ENCODE data around the gene GORAB.

GORAB gene

DNA sequence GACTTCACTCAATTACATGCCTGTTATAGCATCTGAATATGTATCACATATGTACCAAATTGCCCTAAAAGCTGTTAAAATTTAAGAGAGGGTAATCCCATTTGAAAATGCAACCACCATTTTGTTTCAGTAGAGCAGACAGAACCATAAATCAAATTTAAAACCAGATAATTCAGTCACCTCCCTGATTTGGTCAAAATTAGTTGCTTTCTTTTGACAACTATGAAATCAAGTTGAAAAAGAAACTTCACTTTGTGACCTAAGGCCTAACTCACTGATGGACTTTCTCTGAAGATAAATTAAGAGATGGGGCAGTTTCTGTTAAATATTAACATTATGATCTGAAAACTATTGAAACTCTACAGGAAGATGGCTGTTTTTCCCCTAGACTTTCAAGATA is 6.7 kb downstream of the GORAB start:
- no peak for DNase-seq (ENCODE audit: low spot score)

DNA sequence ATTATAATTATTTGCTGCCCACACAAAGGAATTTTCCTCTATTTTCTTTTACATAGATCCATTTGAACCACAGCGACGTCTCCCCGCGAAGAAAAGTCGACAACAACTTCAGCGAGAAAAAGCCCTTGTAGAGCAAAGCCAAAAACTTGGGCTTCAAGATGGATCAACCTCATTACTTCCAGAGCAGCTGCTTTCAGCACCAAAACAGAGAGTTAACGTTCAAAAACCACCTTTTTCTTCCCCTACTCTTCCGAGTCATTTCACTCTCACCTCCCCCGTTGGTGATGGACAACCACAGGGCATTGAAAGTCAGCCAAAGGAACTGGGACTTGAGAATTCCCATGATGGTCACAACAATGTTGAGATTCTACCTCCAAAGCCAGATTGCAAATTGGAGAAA is 7.2 kb downstream of the GORAB start:
- DNase-seq (ENCODE audit: low spot score): no peak

DNA sequence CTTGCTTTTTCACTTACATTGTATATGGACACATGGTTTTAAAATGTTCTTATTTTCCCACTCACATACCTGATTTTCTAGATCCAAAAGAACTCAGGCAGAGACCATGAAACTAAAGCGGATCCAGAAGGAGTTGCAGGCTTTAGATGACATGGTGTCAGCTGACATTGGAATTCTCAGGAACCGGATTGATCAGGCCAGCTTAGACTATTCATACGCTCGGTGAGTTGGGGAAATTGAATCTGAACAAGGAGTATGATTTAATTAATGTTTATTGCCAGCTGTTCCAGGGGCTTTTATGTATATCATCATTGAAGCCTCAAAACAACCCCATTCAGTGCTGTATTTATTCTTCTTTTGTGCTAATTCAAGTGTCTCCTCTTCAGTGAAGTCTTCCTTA is 12.7 kb downstream of the GORAB start:
- DNase-seq (ENCODE audit: low spot score): no peak

DNA sequence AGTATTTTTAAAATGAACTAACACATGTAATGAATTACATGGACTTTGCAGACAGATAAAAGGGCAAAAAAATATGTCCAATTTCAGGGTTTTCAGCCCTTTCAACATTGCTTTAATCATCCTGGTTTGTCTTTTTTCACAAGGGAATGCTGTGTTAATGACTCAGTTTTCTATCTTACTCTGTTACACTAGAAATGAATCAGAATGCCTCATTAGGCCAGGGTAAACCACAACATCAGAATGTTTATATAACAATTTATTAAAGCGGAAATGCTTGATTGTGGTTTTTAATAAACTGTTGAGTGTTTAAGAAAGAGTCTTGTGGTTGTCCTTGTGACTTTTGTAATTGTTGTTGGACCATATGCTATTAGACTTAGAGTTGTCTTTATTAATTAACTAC is 13.5 kb downstream of the GORAB start:
- peak; percentile 31 for DNase-seq (ENCODE audit: low spot score)

DNA sequence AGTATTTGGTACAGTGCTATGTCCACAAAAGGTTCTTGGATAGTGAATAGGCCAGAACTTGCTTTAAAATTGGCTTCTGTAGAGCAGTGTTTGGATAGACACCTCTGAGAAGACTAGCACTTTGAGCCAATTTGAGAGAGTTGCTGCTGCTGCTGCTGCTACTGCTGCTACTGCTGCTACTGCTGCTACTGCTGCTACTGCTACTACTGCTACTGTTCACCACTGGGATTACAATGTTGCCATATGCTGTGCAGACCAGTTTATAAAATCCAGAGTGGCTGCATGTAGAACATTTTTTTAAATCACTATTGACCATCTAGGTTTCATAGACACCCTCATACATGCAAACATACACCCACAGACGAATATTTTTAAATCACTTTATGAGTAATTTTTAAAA is 15.3 kb downstream of the GORAB start:
- no peak for DNase-seq (ENCODE audit: low spot score)

DNA sequence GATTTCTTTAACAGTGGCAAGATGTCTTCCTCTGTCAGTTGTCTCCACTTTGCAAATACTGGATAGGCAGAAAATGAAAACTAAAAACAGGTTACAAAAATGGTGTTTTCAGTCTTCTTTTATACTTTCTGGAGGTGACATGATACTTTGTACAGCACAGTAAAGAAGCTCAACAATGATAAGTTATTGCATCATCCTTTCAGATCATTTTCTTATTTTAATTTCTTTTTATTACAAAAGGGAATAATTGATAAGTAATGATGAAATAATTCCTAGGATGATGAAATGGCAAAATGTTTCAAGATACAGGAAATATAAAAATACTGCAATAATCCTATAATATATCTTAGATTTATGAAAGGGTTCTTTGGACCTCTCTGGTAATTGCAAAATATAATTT is 16.5 kb downstream of the GORAB start:
- no peak for DNase-seq (ENCODE audit: low spot score)

DNA sequence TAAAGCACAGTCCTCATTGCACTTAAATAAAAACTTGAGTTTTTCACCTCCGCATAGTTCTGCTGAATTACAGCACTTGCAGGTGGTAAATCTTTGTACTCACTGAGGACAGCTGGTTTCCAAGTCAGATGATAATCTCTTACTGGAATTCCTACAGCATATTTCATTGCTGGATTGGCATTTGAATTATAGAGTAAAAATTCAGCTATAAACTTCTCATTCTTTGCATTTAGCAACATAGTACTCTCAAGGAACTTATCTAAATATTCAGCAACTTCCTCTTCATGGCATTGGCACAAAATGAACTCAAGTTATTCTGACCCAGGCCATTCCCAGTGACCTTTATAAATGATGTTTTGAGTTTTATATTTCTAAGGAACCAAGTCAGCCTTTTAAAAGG is 23.4 kb downstream of the GORAB start:
- DNase-seq (ENCODE audit: low spot score): no peak

DNA sequence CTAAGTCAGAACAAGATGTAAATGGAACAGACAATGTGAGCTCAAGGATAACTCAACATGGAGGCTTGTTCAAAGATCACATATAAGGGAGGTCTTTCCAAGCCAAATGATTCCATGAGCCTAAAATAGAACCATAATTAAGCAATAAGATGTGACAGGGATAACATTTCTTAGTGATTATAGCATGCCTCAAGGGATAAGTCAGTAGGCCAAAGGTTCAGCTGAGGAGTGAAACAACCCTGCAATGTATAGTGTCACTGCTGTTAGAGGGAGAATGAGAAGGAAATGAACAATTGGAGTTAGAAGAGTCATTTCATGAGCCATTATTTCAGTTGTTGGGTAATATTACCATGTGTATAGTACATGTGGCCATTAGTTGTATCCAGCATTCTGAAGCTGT is 25.0 kb downstream of the GORAB start:
- DNase-seq (ENCODE audit: low spot score): no peak

DNA sequence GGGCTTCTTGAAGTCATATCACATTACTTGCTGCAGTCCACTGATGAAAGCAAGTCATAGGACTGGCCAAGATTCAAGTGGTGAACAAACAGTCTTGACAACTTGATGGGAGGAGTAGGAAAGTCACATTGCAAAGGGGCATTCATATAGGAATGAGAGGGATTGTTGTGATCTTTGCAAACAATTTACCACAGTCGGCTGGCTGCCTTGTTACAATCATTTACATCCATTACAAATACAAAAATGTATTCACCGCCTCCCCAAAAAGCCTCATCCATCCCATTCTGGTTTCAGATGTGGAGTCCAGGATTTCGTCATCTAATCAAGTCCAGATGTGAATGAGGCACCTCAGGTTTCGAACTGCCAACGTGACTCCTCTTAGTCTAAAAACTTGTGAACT is 26.8 kb downstream of the GORAB start:
- DNase-seq (ENCODE audit: low spot score): no peak

DNA sequence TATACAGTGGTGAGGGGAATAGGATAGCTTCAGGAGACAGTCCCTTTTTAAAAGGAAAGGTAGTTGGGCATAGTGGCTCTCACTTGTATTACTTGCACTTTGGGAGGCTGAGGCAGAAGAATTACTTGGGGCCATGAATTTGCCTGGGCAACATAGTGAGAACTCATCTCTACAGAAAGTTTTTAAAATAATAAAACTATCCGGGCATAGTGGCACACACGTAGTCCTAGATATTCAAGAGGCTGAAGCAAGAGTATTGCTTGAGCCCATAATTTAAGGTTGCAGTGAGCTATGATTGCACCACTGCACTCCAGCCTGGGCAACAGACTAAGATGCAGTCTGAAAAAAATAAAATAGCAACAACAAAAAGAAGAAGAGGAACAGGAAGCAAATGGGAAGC is 27.2 kb downstream of the GORAB start:
- DNase-seq (ENCODE audit: low spot score): no peak

DNA sequence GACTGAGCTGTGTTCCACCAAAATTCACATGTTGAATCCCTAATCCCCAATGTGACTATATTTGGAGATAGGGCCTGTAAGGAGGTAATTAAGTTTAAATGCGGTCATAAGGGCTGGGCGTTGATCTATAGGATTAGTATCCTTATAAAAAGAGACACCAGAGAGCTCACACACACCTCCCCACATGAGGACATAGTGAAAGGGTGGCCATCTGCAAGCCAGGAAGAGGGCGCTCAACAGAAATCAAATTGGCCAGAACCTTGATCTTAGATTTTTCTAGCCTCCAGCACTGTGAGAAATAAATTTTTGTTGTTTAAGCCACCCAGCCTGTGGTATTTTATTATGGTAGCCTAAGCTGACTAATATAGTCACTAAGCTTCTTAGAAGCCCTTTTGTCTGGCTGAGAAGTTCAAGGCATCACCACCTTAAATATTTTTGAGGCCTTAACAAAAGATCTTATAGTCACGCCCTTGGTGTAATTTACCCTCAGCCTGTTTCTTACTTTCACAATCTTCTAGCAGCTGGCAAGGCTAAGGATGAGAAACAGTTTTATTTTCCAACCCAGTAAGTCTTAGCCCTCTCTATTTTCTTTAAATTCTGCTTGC is 28.8 kb downstream of the GORAB start:
- no peak for DNase-seq (ENCODE audit: low spot score)

DNA sequence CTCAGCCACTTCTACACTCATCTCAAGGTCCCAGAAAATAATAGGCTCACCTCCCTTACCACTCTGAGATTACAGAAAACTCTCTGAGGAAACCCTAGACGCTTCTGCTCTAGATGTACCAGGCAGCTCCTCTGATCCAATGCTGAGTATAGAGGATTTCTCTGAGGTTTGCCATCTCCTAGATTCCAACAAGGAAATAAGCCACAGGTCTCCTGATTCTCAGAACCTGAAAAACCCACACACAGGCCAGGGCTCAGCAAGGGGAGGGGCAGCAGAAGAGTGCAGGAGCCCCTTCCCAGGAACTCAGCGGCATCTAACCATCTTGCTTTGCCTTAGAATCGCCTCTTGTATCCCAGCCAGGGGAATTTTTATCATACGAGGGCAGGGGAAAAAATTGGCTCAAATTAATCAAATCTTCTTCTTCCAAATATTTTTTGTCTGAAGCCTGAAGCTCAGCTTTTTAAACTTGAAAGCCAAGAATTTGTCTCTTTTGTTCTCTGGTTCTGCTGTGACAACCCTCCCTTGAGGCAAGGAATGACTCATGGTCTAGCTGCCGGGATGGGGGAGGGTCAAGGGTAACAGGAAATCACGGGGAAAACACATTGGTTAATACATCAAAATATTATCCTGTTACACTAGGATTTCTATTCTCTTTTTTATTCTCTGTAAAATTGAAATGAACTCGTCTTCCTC is 30.8 kb downstream of the GORAB start:
- peak; percentile 66 for DNase-seq (ENCODE audit: low spot score)

DNA sequence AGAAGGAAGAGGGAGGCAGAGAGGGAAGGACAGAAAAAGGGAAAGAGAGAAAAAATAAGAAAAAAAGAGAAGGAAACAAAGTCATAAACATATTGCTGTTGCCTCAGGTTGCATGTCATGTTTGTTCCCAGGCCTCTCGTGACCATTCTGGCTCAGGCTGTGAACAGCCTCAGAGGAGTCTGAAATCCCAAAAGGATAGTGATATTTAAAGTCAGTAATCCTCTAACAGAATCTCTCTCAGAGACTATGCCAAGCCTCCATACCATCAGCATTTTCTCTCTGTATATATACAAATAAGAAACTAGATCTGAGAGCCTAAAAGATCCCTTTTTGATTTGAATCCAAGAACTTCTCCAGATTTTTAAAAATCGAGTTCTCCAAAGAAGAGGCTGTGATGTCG is 35.2 kb downstream of the GORAB start:
- no peak for DNase-seq (ENCODE audit: low spot score)

DNA sequence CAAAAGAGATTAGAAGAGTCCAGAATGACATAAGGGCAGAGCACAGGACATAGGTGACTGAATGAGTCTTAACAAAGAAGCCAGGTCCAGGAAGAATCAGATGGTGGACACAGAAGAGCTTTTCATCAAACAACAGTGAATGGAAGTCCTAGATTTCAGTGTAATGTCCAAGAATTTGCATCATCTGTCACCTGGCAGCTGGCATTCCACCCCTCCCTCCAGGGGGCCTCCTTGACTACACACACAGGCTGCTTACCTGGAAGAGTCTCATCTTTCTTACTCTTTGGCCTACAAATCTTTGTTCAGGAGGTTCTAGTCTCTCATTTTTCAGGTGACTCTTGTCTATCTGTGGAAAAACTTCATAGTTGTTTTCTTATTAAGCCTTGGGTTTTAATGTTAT is 36.2 kb downstream of the GORAB start:
- no peak for DNase-seq (ENCODE audit: low spot score)

DNA sequence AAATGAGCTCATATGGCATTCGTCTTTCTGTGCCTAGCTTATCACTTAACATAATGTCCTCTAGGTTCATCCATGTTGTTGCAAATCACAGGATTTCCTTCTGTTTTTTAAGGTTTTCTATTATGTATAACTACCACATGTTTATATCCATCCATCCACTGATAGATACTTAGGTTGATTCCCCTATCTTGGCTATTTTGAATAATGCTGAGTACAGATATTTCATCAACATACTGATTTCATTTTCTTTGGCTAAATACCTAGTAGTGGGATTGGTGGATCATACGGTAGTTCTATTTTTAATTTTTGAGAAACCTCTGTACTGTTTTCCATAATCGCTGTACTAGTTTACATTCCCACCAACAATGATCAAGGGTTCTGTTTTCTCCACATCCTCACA is 45.0 kb downstream of the GORAB start:
- no peak for DNase-seq (ENCODE audit: low spot score)

DNA sequence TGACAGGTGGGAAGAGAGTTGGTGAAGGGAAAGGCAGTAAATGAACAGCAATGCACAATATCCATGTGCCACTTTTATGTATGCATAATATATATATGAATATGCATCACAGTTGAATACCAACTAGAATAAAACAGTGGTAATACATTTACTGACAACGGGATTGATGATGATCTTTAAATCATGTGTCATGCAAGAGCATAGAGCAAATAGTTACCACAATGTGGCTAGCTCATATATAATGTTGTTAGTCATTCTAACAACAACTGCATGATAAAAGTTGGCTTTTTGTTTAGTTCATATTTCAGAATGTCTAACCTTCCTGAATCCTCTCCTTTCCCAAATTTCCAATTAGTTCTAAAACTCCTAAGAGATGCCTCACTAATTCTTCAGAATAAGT is 46.4 kb downstream of the GORAB start:
- no peak for DNase-seq (ENCODE audit: low spot score)

DNA sequence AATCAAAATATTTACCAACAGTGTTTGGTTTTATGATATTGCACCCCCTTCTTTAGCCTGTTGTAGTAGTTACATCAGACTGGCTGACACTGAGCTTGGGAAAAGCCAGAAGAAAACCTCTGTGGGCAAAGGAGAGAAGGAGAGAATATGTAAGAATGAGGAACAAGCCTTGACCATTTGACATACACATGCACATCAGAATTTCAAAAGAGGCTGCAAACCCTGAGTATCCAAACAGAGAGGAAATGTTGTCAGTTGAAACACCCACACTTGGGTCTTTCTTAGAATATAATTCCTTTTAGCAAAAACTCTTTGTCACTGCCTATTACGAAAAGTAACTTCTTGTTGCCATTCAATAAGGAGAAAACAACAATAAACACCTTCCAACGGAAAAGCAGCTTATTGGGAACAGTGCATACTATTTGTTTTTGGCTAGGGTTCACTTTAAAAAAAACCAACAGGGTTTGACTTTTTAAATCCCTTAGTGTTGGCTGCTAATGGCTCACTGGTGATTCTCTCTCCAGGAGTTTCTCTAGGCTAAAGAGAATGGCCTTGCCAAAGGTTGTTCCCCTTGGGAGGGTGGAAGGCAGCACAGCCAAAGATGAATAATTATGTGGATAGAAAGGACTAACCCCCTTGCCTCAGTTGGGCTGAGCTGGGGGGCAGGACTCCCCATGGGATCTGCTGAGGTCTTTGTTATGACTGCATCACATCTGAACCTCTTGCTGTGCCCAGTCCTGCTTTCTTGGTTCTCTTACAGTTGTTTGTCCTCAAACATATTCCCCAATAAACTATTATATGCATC is 48.9 kb downstream of the GORAB start:
- no peak for DNase-seq (ENCODE audit: low spot score)

DNA sequence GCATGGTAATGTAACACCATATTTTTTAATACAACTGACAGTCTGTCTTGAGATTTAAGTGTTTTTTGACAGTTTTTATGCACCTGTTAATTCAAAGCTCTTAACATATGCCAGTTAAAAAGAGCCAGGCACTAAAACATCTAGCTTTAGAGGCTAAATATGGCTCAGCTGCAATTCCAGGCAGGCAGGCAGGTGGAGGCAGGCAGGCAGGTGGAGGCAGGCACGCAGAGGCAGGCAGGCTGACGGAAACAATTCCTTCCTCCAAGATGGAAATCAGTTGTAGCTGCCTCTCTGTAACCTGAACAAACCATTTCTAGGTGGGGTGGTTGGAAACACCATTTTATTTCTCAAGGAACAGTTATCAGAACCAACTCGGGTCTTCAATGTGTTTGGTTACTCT is 51.2 kb downstream of the GORAB start:
- no peak for DNase-seq (ENCODE audit: low spot score)

DNA sequence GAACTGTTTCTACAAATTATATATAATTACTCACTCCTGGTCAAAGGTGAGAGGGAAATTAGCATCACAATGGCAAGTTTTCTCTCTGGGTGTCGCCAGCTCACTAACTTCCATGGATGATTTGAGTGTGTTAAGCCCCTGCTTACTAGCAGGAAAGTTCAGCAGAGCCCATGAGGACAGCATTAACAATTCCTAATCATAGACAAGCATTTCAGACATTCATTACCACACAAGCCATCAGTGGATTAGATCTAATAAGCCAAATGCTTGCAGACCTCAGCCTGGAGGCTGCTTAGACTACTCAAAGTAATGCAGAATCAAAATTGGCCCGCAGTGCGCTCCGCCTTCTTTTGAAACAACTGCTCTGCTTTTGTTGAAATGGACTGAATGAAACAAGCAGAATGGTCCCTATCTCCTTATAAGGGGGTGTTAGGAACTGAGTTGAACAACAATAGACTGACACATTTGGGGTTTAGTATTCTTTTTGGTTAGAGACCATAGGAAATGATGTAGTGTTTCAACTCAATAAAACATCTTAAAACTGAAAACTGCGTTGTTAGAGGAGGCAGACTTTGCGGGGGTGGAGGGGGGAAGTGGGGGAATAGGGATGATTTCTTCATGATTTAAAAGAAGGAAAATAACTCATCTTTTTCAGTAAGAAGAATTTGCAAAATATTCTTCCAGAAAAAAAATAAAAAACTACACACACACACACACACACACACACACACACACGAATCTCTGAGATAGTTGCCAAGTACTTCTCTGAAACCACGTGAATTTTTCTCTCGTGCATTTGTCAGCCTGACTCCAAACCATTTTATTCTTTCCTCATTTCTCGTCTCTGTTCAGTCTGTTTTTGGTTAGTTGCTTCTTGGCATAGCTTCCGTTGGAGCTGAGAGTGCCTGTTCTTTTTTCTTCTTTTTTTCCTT is 54.6 kb downstream of the GORAB start:
- DNase-seq (ENCODE audit: low spot score): peak; percentile 35

DNA sequence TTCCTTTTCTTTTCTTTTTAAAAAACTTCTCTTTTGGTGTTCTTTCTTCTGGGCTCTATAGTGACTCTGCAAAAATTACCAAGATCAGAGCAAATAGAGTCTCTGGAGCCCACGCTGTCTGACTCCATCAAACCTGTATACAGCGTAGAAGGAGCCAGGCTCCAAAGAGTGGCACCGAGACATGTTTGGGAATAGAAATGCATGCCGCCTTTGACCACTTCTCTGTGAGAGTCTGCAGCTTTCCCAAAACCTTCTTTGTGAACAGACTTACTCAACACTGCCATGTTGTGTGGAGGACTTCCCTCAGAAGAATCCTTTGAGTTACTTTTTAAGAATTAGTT is 55.3 kb downstream of the GORAB start:
- DNase-seq (ENCODE audit: low spot score): no peak

DNA sequence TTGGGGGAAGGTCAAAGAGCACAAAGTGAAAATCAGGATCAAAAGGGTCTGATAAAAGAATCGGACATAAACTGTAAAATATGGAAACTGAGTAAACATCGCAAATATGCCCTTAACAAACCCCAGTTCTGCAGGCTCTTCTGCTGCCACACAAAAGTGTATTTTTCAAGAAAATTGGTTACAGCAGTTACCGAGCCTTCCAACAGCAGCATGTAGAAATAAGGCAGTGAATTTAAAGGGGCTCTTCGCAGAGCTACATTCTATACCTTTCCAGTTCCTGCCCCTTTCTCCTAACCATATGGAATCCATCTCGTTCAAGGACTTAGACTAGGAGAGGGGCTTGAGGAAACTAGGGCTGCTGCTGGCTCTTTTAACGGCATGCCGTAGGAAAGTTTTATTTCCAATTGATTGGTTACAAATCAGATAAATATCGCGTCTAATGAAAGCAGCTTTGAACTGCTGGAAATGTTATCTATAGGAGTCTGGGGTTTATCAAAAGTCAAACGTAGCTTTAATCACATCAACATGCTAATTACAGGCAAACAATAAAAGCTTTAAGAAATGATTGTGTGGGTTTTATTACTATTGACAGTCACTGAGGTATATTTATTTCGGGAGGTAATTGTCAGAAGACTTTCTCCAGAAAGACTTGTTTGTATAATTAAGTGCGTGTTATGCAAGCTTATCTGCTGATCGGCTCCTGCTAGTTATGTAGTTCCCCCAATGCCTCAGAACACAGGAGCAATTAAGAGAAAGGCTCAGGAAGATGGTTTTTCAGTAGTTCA is 59.1 kb downstream of the GORAB start:
- no peak for DNase-seq (ENCODE audit: low spot score)

Data from AG08396 (cell line).